Fibroblast of pulmonary artery (primary cell): ENCODE results near the gene BAIAP2L1.

Experiments
- DNase-seq: peaks from one replicate; pipeline ENCODE4 v3.0.0-alpha.2; 2010; ENCODE audit warnings: low read depth
- H3K4me3 ChIP-seq: replicated peaks from 2 replicates; pipeline ENCODE4 v1.5.1; 2011; ENCODE audit warnings: low read depth, mild to moderate bottlenecking, control low read depth, low read length, moderate library complexity
- CTCF ChIP-seq: IDR thresholded peaks from 2 replicates; pipeline ENCODE4 v1.5.1; 2011; ENCODE audit warnings: mild to moderate bottlenecking, control low read depth, low read length, inconsistent platforms; ENCODE audit errors: missing control alignments

The BAIAP2L1 gene

GRCh38 chr7:98365863-98366561, 34.9 kb downstream of the BAIAP2L1 start:
- no peak for TF ChIP-seq CTCF
- no peak for DNase-seq
- H3K4me3 ChIP-seq = no peak overlapping the region

GRCh38 chr7:98364220-98364619, 36.7 kb downstream of the BAIAP2L1 start:
- DNase-seq = no peak
- H3K4me3 ChIP-seq = no peak overlapping the region
- TF ChIP-seq CTCF = no peak

GRCh38 chr7:98362517-98362916, 38.4 kb downstream of the BAIAP2L1 start:
- H3K4me3 ChIP-seq = no peak overlapping the region
- TF ChIP-seq CTCF = no peak
- no peak for DNase-seq

GRCh38 chr7:98360221-98361130, 40.4 kb downstream of the BAIAP2L1 start:
- no peak overlapping the region for H3K4me3 ChIP-seq
- no peak for DNase-seq
- no peak for TF ChIP-seq CTCF

- no peak overlapping the region for H3K4me3 ChIP-seq
- TF ChIP-seq CTCF = no peak
- DNase-seq = no peak
Observed at GRCh38 chr7:98359395-98359794, 41.5 kb downstream of the BAIAP2L1 start.

- no peak for DNase-seq
- no peak for TF ChIP-seq CTCF
Observed at GRCh38 chr7:98358706-98359105, 42.2 kb downstream of the BAIAP2L1 start.

GRCh38 chr7:98357751-98358161, 43.1 kb downstream of the BAIAP2L1 start:
- no peak for TF ChIP-seq CTCF
- H3K4me3 ChIP-seq = no peak overlapping the region
- DNase-seq = peak; percentile 47

More at GRCh38 chr7:98358706-98359105, 42.2 kb downstream of the BAIAP2L1 start:
- H3K4me3 ChIP-seq = no peak overlapping the region
